Left ventricle myocardium inferior (tissue), 1 donor: ENCODE results near the gene EIF4E. TPM values are rescaled to one million over a fixed set of nuclear protein-coding genes. Genes with fewer than 3 reads are reported as not detected.

Experiments used
- DNase-seq: peaks from one replicate; pipeline ENCODE4 v3.0.0-alpha.2; 2020
- H3K27ac ChIP-seq: fragments of 200-600 bp; replicated peaks from 2 replicates; pipeline ENCODE4 v1.8.0; 2021
- H3K27me3 ChIP-seq: fragments of 200-600 bp; 2 replicates; pipeline ENCODE4 v1.8.0; 2021; ENCODE audit warnings: low read depth
- H3K36me3 ChIP-seq: fragments of 200-600 bp; 2 replicates; pipeline ENCODE4 v1.8.0; 2021
- H3K4me1 ChIP-seq: fragments of 200-600 bp; 2 replicates; pipeline ENCODE4 v1.8.0; 2021
- H3K4me3 ChIP-seq: fragments of 200-600 bp; 2 replicates; pipeline ENCODE4 v1.8.0; 2021; ENCODE audit warnings: mild to moderate bottlenecking, moderate library complexity
- H3K9me3 ChIP-seq: fragments of 200-600 bp; replicated peaks from 2 replicates; pipeline ENCODE4 v1.8.0; 2021
- intact Hi-C: fragments of 100-400 bp; cut with micrococcal nuclease; formaldehyde crosslinking; loops from one replicate; pipeline ENCODE4 v1.11.0; 2022
- total RNA-seq: library from RNA; stranded (reverse); fragmentation: NEBNext Ultra II Directional; extraction: Animal tissue kit (Norgen Biotek cat#: 25700); gene quantifications from one replicate; pipeline ENCODE4 v1.2.1, GENCODE V29; 2021
- TF ChIP-seq, protein P1 (sequence below): fragments of 200-600 bp; IDR thresholded peaks from 2 replicates; pipeline ENCODE4 v1.8.0; 2021; ENCODE audit warnings: antibody characterized with exemption, mild to moderate bottlenecking, borderline replicate concordance
- donor health status: DM: no; HTN: yes; CAD: no; lungs with severe emphysema.

Gene EIF4E
- total RNA-seq, 1 donor from 2014 or later: 56.1 TPM

DNA sequence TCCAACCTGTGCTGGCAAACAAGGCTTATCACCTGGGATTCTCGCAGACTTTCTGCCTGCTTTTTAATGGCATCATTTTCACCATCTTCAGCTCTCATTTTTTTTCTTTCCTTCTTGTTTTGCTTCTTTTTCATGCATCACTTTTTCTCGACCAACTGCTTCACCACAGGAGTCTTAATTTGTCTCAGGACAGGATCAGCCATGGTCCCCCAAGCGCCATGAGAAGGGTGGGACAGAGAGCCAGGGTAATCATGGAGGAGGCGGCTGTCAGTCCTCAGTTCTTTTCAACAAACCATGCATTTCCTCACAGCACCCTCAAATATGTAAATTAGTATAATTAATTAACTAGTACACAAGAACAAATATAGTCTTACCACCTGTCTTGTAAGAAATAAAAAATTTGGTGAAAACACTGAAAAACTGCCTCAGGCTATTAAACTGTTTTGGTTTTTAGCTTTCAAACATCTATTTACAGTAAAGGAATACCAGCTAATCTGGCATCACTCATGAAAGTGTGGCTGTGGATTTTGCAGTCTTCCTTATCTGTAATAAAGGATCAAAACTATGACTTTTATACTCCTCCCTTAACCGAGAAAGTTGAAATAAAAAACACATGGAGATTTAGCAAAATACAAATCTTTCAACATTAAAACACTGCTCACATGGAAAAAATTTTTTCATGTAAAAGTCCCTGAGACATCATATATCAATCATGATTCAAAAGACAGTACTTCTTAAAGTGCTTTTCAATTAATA lies 19.1 kb downstream of the EIF4E start:
- TF ChIP-seq, protein P1, sequence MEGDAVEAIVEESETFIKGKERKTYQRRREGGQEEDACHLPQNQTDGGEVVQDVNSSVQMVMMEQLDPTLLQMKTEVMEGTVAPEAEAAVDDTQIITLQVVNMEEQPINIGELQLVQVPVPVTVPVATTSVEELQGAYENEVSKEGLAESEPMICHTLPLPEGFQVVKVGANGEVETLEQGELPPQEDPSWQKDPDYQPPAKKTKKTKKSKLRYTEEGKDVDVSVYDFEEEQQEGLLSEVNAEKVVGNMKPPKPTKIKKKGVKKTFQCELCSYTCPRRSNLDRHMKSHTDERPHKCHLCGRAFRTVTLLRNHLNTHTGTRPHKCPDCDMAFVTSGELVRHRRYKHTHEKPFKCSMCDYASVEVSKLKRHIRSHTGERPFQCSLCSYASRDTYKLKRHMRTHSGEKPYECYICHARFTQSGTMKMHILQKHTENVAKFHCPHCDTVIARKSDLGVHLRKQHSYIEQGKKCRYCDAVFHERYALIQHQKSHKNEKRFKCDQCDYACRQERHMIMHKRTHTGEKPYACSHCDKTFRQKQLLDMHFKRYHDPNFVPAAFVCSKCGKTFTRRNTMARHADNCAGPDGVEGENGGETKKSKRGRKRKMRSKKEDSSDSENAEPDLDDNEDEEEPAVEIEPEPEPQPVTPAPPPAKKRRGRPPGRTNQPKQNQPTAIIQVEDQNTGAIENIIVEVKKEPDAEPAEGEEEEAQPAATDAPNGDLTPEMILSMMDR: no peak
- H3K4me3 ChIP-seq: no peak overlapping the region

DNA sequence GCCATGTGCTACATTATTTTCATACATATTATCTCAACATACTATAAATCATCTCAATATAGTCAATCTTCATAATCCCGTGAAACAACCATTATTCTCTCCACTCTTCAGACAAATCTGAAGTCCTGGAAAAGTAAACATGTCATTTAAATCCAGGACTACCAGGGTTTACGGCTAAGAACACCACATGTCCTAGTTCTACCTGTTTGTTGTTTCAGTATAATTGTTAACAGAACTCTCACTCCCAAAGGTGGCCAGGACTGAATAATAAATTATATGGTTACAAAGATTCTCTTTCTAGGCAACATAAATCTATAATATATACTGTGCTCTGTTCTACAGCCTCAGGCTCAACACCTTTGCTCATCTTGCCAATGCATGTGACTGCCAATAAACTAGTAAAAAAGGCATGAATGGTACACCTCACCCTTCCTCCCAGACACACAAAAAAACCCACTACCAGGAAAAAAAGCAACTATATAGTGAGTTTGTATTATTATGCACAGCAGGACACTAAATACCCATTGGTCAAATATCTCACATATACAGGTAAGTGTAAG lies 20.1 kb downstream of the EIF4E start:
- Histone ChIP-seq H3K27ac (no peak overlapping the region), H3K4me3 (no peak overlapping the region), H3K4me1 (peaks cover 70% of the 10 kb centered on the region), H3K27me3 (no peaks in the 10 kb centered on the region), H3K36me3 (no peaks in the 10 kb centered on the region), H3K9me3 (no peaks in the 10 kb centered on the region)
- intact Hi-C loops: no loop called here
- DNase-seq: no peak
- TF ChIP-seq, protein P1: no peak

More for the DNA sequence above, 19.1 kb downstream of the EIF4E start:
- Histone ChIP-seq H3K27ac (no peak overlapping the region), H3K9me3 (no peaks in the 10 kb centered on the region), H3K27me3 (no peaks in the 10 kb centered on the region), H3K36me3 (no peaks in the 10 kb centered on the region), H3K4me1 (peaks cover 67% of the 10 kb centered on the region)
- no peak for DNase-seq
- intact Hi-C loops: no loop called here

DNA sequence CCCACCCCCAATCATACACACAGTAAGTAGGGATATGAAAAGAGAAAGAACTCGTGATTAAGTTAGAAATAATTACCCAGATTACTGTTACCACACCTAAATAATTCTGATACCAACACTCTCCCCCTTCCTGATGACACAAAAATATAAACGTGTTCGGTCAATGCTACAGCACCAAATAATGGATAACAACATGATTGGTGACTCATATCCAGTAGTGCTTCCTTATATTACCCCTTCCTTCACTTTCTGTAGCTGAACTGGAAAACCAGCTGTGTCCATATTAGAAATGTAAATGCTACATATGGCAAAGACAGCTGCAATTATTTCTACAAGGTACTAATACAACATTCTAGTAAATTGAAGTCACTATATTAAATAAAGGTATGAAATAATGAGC lies 20.8 kb downstream of the EIF4E start:
- no peak overlapping the region for H3K27ac ChIP-seq
- H3K27me3 ChIP-seq: no peaks in the 10 kb centered on the region
- peaks cover 72% of the 10 kb centered on the region for H3K4me1 ChIP-seq
- no peaks in the 10 kb centered on the region for H3K36me3 ChIP-seq
- H3K9me3 ChIP-seq: no peaks in the 10 kb centered on the region
- TF ChIP-seq, protein P1: no peak
- H3K4me3 ChIP-seq: no peak overlapping the region
- DNase-seq: no peak
- intact Hi-C loops: no loop called here

DNA sequence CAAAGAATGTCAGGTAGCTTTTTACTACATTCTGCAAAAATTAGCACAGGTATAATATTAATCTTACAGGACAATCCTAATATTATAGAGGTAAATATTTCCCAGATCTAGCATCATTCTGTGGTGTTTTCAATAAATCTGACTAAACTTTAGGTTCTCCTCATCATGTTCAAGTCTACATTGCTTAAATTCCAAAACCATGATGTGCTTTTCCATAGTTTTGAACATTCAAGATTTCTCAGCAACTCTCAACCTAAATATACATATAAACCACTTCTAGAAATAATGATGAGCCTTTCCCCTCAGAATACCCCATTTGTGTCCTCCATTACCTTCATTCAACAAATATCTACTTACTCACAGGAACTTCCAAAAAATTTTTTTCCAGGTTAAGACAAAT lies 23.1 kb downstream of the EIF4E start:
- Histone ChIP-seq H3K27ac (no peak overlapping the region), H3K9me3 (no peaks in the 10 kb centered on the region), H3K36me3 (peaks cover 9% of the 10 kb centered on the region), H3K27me3 (no peaks in the 10 kb centered on the region), H3K4me3 (no peak overlapping the region), H3K4me1 (peaks cover 75% of the 10 kb centered on the region)
- intact Hi-C loops: no loop called here
- TF ChIP-seq, protein P1: no peak
- DNase-seq: no peak

DNA sequence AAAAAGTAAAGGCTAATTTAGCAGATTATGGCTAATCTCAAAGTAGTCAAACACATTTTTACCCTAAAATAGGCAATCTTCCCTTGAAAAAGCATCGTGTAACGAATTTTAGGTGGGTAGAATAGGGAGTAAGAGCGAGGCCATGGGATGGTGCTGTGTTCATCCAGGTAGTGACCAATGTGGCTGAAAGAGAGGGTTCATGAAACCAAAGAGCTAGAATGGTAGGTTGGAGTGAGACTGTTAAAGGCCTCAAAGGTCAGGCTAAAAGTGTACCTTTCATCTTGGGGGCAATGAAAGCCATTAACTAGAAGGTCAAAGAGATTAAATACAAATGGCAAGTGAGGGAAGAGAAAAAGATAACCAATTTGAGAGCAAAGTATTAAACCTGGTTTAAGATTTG lies 23.6 kb downstream of the EIF4E start:
- peaks cover 70% of the 10 kb centered on the region for H3K4me1 ChIP-seq
- no peaks in the 10 kb centered on the region for H3K9me3 ChIP-seq
- intact Hi-C loops: no loop called here
- no peak for DNase-seq
- TF ChIP-seq, protein P1: no peak
- H3K27ac ChIP-seq: no peak overlapping the region
- H3K36me3 ChIP-seq: peaks cover 15% of the 10 kb centered on the region
- no peaks in the 10 kb centered on the region for H3K27me3 ChIP-seq
- no peak overlapping the region for H3K4me3 ChIP-seq
